Keratinocyte (primary cell): ENCODE measurements around the gene ARL15. TPM values are rescaled to one million over a fixed set of nuclear protein-coding genes. Genes with fewer than 3 reads are reported as not detected.

Source experiments
- DNase-seq: peaks from one replicate; pipeline ENCODE4 v3.0.0-alpha.2; 2011; ENCODE audit warnings: low read depth, missing footprints, low spot score
- FAIRE-seq: peaks from 2 replicates; lab custom pipeline; 2011; peaks lifted over from hg19 to GRCh38; lab: Jason Lieb, UNC
- H2AFZ ChIP-seq: 2 replicates; pipeline ENCODE4 v1.6.0; 2012; ENCODE audit warnings: low read length, control low read depth, inconsistent platforms; ENCODE audit not compliant: control insufficient read depth
- H3K27ac ChIP-seq: 2 replicates; pipeline ENCODE4 v1.5.1; 2011; ENCODE audit warnings: low read length; ENCODE audit not compliant: control insufficient read depth, insufficient read depth
- H3K27me3 ChIP-seq: 3 replicates; pipeline ENCODE4 v1.6.0; 2011; ENCODE audit warnings: low read length; ENCODE audit not compliant: control insufficient read depth, insufficient read depth; ENCODE audit errors: extremely low read depth
- H3K36me3 ChIP-seq, 2 experiments: 2 replicates in 1 of 2; 3 replicates in 1 of 2; pipeline ENCODE4 v1.5.1; 2011; ENCODE audit warnings: low read length in 2 of 2, mild to moderate bottlenecking in 1 of 2; ENCODE audit not compliant: control insufficient read depth in 2 of 2, insufficient read depth in 2 of 2; ENCODE audit errors: extremely low read depth in 1 of 2
- H3K4me1 ChIP-seq: 3 replicates; pipeline ENCODE4 v1.5.1; 2011; ENCODE audit warnings: low read length; ENCODE audit not compliant: control insufficient read depth, insufficient read depth; ENCODE audit errors: extremely low read depth
- H3K4me2 ChIP-seq: 3 replicates; pipeline ENCODE4 v1.6.0; 2011; ENCODE audit warnings: low read depth, low read length; ENCODE audit not compliant: control insufficient read depth, insufficient read depth; ENCODE audit errors: extremely low read depth
- H3K4me3 ChIP-seq, 3 experiments: fragments of 200-600 bp in 1 of 3; sonication (generic) in 1 of 3; 2 replicates in 2 of 3; 3 replicates in 1 of 3; pipeline ENCODE4 v1.5.1; 2011 to 2016; ENCODE audit warnings: low read length in 3 of 3, mild to moderate bottlenecking in 3 of 3, control low read depth in 2 of 3, inconsistent platforms in 1 of 3, low read depth in 1 of 3, mixed read lengths in 1 of 3, mixed run types in 1 of 3, moderate library complexity in 1 of 3; ENCODE audit not compliant: control insufficient read depth in 2 of 3, insufficient read depth in 2 of 3; ENCODE audit errors: extremely low read depth in 1 of 3
- H3K79me2 ChIP-seq: 2 replicates; pipeline ENCODE4 v1.6.0; 2012; ENCODE audit warnings: low read length; ENCODE audit not compliant: control insufficient read depth, insufficient read depth
- H3K9ac ChIP-seq: 3 replicates; pipeline ENCODE4 v1.6.0; 2011; ENCODE audit warnings: low read length; ENCODE audit not compliant: control insufficient read depth, insufficient read depth; ENCODE audit errors: extremely low read depth
- H3K9me1 ChIP-seq: 3 replicates; pipeline ENCODE4 v1.6.0; 2011; ENCODE audit warnings: low read length; ENCODE audit not compliant: control insufficient read depth, insufficient read depth; ENCODE audit errors: extremely low read depth
- H3K9me3 ChIP-seq: 2 replicates; pipeline ENCODE4 v1.5.1; 2012; ENCODE audit warnings: low read depth, low read length; ENCODE audit not compliant: control insufficient read depth
- H4K20me1 ChIP-seq: 3 replicates; pipeline ENCODE4 v1.6.0; 2011; ENCODE audit warnings: low read length; ENCODE audit not compliant: control insufficient read depth, insufficient read depth; ENCODE audit errors: extremely low read depth
- EZH2 ChIP-seq: IDR thresholded peaks from one replicate; pipeline ENCODE4 v1.6.1; 2012; ENCODE audit warnings: inconsistent platforms, mild to moderate bottlenecking, low read length, moderate library complexity
- dilution Hi-C: fragments of 300-500 bp; cut with MboI; formaldehyde crosslinking; loops from one replicate; pipeline ENCODE4 v1.7.0; 2020; ENCODE audit warnings: low sequenced_read_pairs; ENCODE audit not compliant: extremely low pct_ligation_motif_present
- polyA plus RNA-seq, 5 experiments: library from polyadenylated mRNA; depleted of rRNA in 3 of 5; stranded (reverse) in 3 of 5; stranded (forward) in 1 of 5; unstranded in 1 of 5; fragments of >200 nt; gene quantifications; 1 replicate in 1 of 5; 2 replicates in 3 of 5; 3 replicates in 1 of 5; pipeline versions ENCODE4 v1.2.1 to v1.2.3, GENCODE V29; 2011 to 2012; ENCODE audit warnings: missing spikeins in 2 of 5, low read depth in 1 of 5, low replicate concordance in 1 of 5
- TF ChIP-seq, protein P1 (sequence below), 3 experiments: IDR thresholded peaks in 1 of 3; conservative IDR thresholded peaks in 1 of 3; optimal IDR thresholded peaks in 1 of 3; 2 replicates in 2 of 3; 3 replicates in 1 of 3; pipeline versions ENCODE3 to v1.5.1; 2011; ENCODE audit warnings: low read length in 3 of 3, mild to moderate bottlenecking in 3 of 3, moderate library complexity in 2 of 3, control low read depth in 1 of 3, inconsistent platforms in 1 of 3; ENCODE audit not compliant: insufficient read depth in 2 of 3; ENCODE audit errors: extremely low read depth in 1 of 3

The ARL15 gene
- polyA plus RNA-seq, 1 donor (not counting 4 experiments of a cell fraction or from before 2014, with no cell fraction given), result 19.7 TPM

DNA sequence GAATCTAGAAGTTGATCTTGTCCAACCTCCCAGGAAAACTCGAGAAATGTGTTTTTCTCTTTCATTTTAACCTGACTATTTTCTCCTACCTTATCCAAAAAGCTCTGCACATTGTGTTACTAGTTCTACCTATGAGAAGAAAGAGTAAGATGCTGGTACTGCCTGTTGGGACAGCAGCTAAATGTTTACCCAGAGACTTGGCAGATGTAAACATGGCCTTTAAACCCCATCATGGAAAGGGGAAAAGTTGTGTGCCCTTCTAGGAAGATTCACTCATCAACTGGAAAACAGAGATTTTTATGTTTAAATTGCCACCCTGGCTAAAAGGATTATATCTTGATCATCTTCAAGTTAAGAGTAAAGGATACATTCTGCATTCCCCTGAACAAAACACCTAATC, 3.5 kb downstream of the ARL15 start:
- H3K9me1 ChIP-seq, result no peaks in the 10 kb centered on the region
- H3K4me1 ChIP-seq, result peaks cover 10% of the 10 kb centered on the region
- H3K27ac ChIP-seq, result no peak overlapping the region
- FAIRE-seq (no peak), DNase-seq (no peak)
- peaks cover 31% of the 10 kb centered on the region for H3K79me2 ChIP-seq
- dilution Hi-C loops, result no loop called here
- H3K4me3 ChIP-seq, result no peak overlapping the region
- no peaks in the 10 kb centered on the region for H3K36me3 ChIP-seq
- H3K9me3 ChIP-seq, result no peaks in the 10 kb centered on the region
- H2AFZ ChIP-seq, result no peak overlapping the region
- H3K4me2 ChIP-seq, result no peak overlapping the region
- H3K9ac ChIP-seq, result no peak overlapping the region
- no peaks in the 10 kb centered on the region for H4K20me1 ChIP-seq
- H3K27me3 ChIP-seq, result no peaks in the 10 kb centered on the region
- TF ChIP-seq, protein P1, sequence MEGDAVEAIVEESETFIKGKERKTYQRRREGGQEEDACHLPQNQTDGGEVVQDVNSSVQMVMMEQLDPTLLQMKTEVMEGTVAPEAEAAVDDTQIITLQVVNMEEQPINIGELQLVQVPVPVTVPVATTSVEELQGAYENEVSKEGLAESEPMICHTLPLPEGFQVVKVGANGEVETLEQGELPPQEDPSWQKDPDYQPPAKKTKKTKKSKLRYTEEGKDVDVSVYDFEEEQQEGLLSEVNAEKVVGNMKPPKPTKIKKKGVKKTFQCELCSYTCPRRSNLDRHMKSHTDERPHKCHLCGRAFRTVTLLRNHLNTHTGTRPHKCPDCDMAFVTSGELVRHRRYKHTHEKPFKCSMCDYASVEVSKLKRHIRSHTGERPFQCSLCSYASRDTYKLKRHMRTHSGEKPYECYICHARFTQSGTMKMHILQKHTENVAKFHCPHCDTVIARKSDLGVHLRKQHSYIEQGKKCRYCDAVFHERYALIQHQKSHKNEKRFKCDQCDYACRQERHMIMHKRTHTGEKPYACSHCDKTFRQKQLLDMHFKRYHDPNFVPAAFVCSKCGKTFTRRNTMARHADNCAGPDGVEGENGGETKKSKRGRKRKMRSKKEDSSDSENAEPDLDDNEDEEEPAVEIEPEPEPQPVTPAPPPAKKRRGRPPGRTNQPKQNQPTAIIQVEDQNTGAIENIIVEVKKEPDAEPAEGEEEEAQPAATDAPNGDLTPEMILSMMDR (optimal IDR thresholded peaks at IDR 0.05 in 1 of 3, IDR thresholded peaks at IDR 0.05 in 1 of 3, conservative IDR thresholded peaks at IDR 0.05 in 1 of 3; ENCODE audit: extremely low read depth in 1 of 3, insufficient read depth in 2 of 3, low read length in 3 of 3), result no peak
- TF ChIP-seq EZH2, result no peak

DNA sequence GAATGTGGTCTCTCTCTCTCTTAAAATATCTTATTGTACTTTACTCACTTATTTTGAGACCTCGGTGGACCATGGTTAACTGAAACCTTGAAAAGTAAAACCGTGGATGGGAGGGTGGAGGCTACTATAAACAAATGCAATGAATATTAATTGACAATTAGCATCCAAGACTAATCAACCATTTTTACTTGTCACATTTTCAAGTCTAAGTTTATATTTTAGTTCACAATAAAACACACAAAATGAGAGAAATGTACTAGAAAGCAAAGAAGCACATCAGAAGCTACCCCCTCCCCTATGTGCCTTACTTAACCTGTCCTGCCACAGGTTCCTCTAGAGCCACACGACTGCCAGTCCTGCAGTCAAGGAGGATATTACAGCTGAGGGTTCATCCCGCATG, 4.6 kb downstream of the ARL15 start:
- Histone ChIP-seq H3K27ac (no peak overlapping the region), H3K9me1 (no peaks in the 10 kb centered on the region), H2AFZ (no peak overlapping the region), H3K4me2 (no peak overlapping the region), H3K36me3 (no peaks in the 10 kb centered on the region), H3K27me3 (no peaks in the 10 kb centered on the region), H3K79me2 (peaks cover 31% of the 10 kb centered on the region), H3K9ac (no peak overlapping the region), H3K4me3 (no peak overlapping the region), H3K9me3 (no peaks in the 10 kb centered on the region), H3K4me1 (peaks cover under 1% of the 10 kb centered on the region), H4K20me1 (no peaks in the 10 kb centered on the region)
- FAIRE-seq (no peak), DNase-seq (no peak)
- no peak for TF ChIP-seq EZH2
- TF ChIP-seq, protein P1 (optimal IDR thresholded peaks at IDR 0.05 in 1 of 3, IDR thresholded peaks at IDR 0.05 in 1 of 3, conservative IDR thresholded peaks at IDR 0.05 in 1 of 3; ENCODE audit: extremely low read depth in 1 of 3, insufficient read depth in 2 of 3, low read length in 3 of 3), result no peak
- dilution Hi-C loops, result no loop called here
